PFSK-1 (cell line): ENCODE results near the gene HSPB2.

Experiments
- FOXP2 ChIP-seq: optimal IDR thresholded peaks from 2 replicates; pipeline ENCODE3; 2011; ENCODE audit warnings: borderline replicate concordance, control low read depth, inconsistent platforms; ENCODE audit not compliant: insufficient read depth; ENCODE audit errors: extremely low read length, extremely low read depth
- POLR2AphosphoS5 ChIP-seq: IDR thresholded peaks from 2 replicates; pipeline ENCODE4 v1.6.1; 2012; ENCODE audit warnings: low read depth, mild to moderate bottlenecking, control low read depth, low read length, moderate library complexity
- REST ChIP-seq, 2 experiments: IDR thresholded peaks; 2 replicates each; pipeline versions ENCODE4 v1.6.1 to v1.8.0; 2011 to 2012; ENCODE audit warnings: low read depth in 2 of 2, low read length in 2 of 2, control low read depth in 1 of 2, inconsistent platforms in 1 of 2, mild to moderate bottlenecking in 1 of 2, moderate library complexity in 1 of 2; ENCODE audit not compliant: insufficient read depth in 1 of 2
- SIN3A ChIP-seq: IDR thresholded peaks from 2 replicates; pipeline ENCODE4 v1.6.1; 2012; ENCODE audit warnings: mild to moderate bottlenecking, low read length, moderate library complexity, borderline replicate concordance; ENCODE audit not compliant: insufficient read depth
- TAF1 ChIP-seq: IDR thresholded peaks from 2 replicates; pipeline ENCODE4 v1.6.1; 2012; ENCODE audit warnings: low read length, control low read depth, borderline replicate concordance; ENCODE audit not compliant: insufficient read depth

HSPB2 gene

GRCh38 chr11:111886032-111886431 is 26.5 kb upstream of the HSPB2 start:
- TF ChIP-seq REST (IDR thresholded peaks at IDR 0.05; ENCODE audit: insufficient read depth in 1 of 2, low read depth in 2 of 2, low read length in 2 of 2) (no peak), FOXP2 (no peak), TAF1 (no peak), POLR2AphosphoS5 (no peak), SIN3A (no peak)

DNA sequence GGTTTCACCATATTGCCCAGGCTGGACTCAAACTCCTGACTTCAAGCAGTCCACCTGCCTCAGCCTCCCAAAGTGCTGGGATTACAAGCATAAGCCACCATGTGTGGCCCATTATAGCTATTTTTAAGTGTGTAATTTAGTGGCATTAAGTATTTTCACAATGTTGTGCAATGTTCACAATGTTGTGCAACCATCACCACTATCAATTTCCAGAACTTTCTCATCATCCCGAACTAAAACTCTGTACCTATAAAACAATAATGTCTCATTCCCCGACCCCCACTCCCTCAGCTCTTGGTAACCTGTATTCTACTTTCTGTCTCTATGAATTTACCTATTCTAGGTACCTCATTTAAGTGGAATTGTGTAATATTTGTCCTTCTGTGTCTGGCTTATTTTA is 25.7 kb upstream of the HSPB2 start:
- TF ChIP-seq REST (IDR thresholded peaks at IDR 0.05; ENCODE audit: insufficient read depth in 1 of 2, low read depth in 2 of 2, low read length in 2 of 2) (no peak), TAF1 (no peak), POLR2AphosphoS5 (no peak), SIN3A (no peak), FOXP2 (no peak)

- TF ChIP-seq SIN3A (no peak), POLR2AphosphoS5 (no peak), FOXP2 (no peak), REST (IDR thresholded peaks at IDR 0.05; ENCODE audit: insufficient read depth in 1 of 2, low read depth in 2 of 2, low read length in 2 of 2) (no peak), TAF1 (no peak)
Observed at GRCh38 chr11:111905411-111905810, 7.1 kb upstream of the HSPB2 start.

- TF ChIP-seq SIN3A (no peak), TAF1 (no peak), REST (IDR thresholded peaks at IDR 0.05; ENCODE audit: insufficient read depth in 1 of 2, low read depth in 2 of 2, low read length in 2 of 2) (no peak), FOXP2 (no peak), POLR2AphosphoS5 (no peak)
Observed at GRCh38 chr11:111906680-111907079, 5.9 kb upstream of the HSPB2 start.

GRCh38 chr11:111908639-111909305 is 3.8 kb upstream of the HSPB2 start:
- no peak for TF ChIP-seq TAF1
